HG03103 (cell line): ENCODE results near the gene GABRG3.

ENCODE experiments used
- ATAC-seq: cut with Tn5 transposase; IDR thresholded peaks from one replicate; pipeline ENCODE4 v1.9.1; 2021; ENCODE audit warnings: low read depth; ENCODE audit not compliant: unreplicated experiment

Gene GABRG3

GRCh38 chr15:27448234-27448633 is 477.3 kb downstream of the GABRG3 start:
- no peak for ATAC-seq

GRCh38 chr15:27448986-27449385 is 478.0 kb downstream of the GABRG3 start:
- ATAC-seq, result no peak

GRCh38 chr15:27449941-27450340 is 479.0 kb downstream of the GABRG3 start:
- no peak for ATAC-seq

GRCh38 chr15:27454281-27455075 is 483.5 kb downstream of the GABRG3 start:
- no peak for ATAC-seq

- no peak for ATAC-seq
Observed at GRCh38 chr15:27456807-27457206, 485.8 kb downstream of the GABRG3 start.

GRCh38 chr15:27457766-27458165 is 486.8 kb downstream of the GABRG3 start:
- ATAC-seq, result no peak

- no peak for ATAC-seq
Observed at GRCh38 chr15:27458345-27459084, 487.5 kb downstream of the GABRG3 start.

GRCh38 chr15:27459836-27460235 is 488.9 kb downstream of the GABRG3 start:
- ATAC-seq, result no peak

GRCh38 chr15:27461181-27461580 is 490.2 kb downstream of the GABRG3 start:
- ATAC-seq, result no peak

- ATAC-seq, result no peak
Observed at GRCh38 chr15:27463525-27464088, 492.6 kb downstream of the GABRG3 start.

GRCh38 chr15:27464941-27465612 is 494.1 kb downstream of the GABRG3 start:
- ATAC-seq, result no peak

- no peak for ATAC-seq
Observed at GRCh38 chr15:27466758-27467157, 495.8 kb downstream of the GABRG3 start.

GRCh38 chr15:27468151-27468591 is 497.2 kb downstream of the GABRG3 start:
- no peak for ATAC-seq

- ATAC-seq, result no peak
Observed at GRCh38 chr15:27473845-27474244, 502.9 kb downstream of the GABRG3 start.

GRCh38 chr15:27475395-27475794 is 504.4 kb downstream of the GABRG3 start:
- no peak for ATAC-seq

- no peak for ATAC-seq
Observed at GRCh38 chr15:27479296-27480140, 508.5 kb downstream of the GABRG3 start.

- no peak for ATAC-seq
Observed at GRCh38 chr15:27480141-27480530, 509.2 kb downstream of the GABRG3 start.

- no peak for ATAC-seq
Observed at GRCh38 chr15:27480642-27481041, 509.7 kb downstream of the GABRG3 start.

- no peak for ATAC-seq
Observed at GRCh38 chr15:27481768-27482167, 510.8 kb downstream of the GABRG3 start.

- ATAC-seq, result no peak
Observed at GRCh38 chr15:27482287-27482686, 511.3 kb downstream of the GABRG3 start.
